NCI-H2227 (cell line): ENCODE measurements around the gene UVRAG.
"Not testable (repeated sequence)": the region's sequence is repeated elsewhere in the genome, so short reads cannot be mapped to it uniquely, and the experiment has no call there.

ENCODE experiments used
- DNase-seq: peaks from one replicate; lab custom pipeline; 2025; ENCODE audit not compliant: unreplicated experiment; lab: John Stamatoyannopoulos, UW

UVRAG gene

GRCh38 chr11:75910426-75911145 lies 95.6 kb downstream of the UVRAG start:
- no peak for DNase-seq

- no peak for DNase-seq
Observed at GRCh38 chr11:75911459-75911858, 96.4 kb downstream of the UVRAG start.

GRCh38 chr11:75913984-75914383 lies 99.0 kb downstream of the UVRAG start:
- DNase-seq: no peak

- no peak for DNase-seq
Observed at GRCh38 chr11:75916882-75917281, 101.9 kb downstream of the UVRAG start.

GRCh38 chr11:75918331-75918730 lies 103.3 kb downstream of the UVRAG start:
- DNase-seq: no peak

- no peak for DNase-seq
Observed at GRCh38 chr11:75919525-75919924, 104.5 kb downstream of the UVRAG start.

GRCh38 chr11:75920848-75921247 lies 105.8 kb downstream of the UVRAG start:
- no peak for DNase-seq

GRCh38 chr11:75921808-75922207 lies 106.8 kb downstream of the UVRAG start:
- DNase-seq: no peak

GRCh38 chr11:75924966-75925784 lies 110.2 kb downstream of the UVRAG start:
- DNase-seq: no peak

GRCh38 chr11:75925785-75926164 lies 110.8 kb downstream of the UVRAG start:
- DNase-seq: no peak

GRCh38 chr11:75929706-75930105 lies 114.7 kb downstream of the UVRAG start:
- DNase-seq: no peak

- DNase-seq: no peak
Observed at GRCh38 chr11:75930534-75930933, 115.5 kb downstream of the UVRAG start.

- DNase-seq: no peak
Observed at GRCh38 chr11:75931124-75931523, 116.1 kb downstream of the UVRAG start.

- DNase-seq: not testable (repeated sequence)
Observed at GRCh38 chr11:75933736-75934135, 118.7 kb downstream of the UVRAG start.

GRCh38 chr11:75934851-75935250 lies 119.8 kb downstream of the UVRAG start:
- no peak for DNase-seq

GRCh38 chr11:75938543-75938942 lies 123.5 kb downstream of the UVRAG start:
- DNase-seq: no peak

GRCh38 chr11:75939516-75939915 lies 124.5 kb downstream of the UVRAG start:
- DNase-seq: no peak

GRCh38 chr11:75939992-75940391 lies 125.0 kb downstream of the UVRAG start:
- DNase-seq: no peak

GRCh38 chr11:75940911-75941310 lies 125.9 kb downstream of the UVRAG start:
- no peak for DNase-seq

GRCh38 chr11:75944515-75944914 lies 129.5 kb downstream of the UVRAG start:
- DNase-seq: no peak

GRCh38 chr11:75945446-75945845 lies 130.4 kb downstream of the UVRAG start:
- no peak for DNase-seq

GRCh38 chr11:75945947-75946346 lies 130.9 kb downstream of the UVRAG start:
- DNase-seq: no peak
